Cardiac fibroblast (primary cell): Measurements from ENCODE around the gene ATP6V0B.

ENCODE experiments used
- DNase-seq, 2 donors: peaks; one replicate each; pipeline versions ENCODE4 v3.0.0 to v3.0.0-alpha.2; 2010; ENCODE audit warnings: low read depth in 2 of 2
- H3K4me3 ChIP-seq, 2 donors: replicated peaks in 1 of 2; 1 replicate in 1 of 2; 2 replicates in 1 of 2; pipeline ENCODE4 v1.5.1; 2011; ENCODE audit warnings: low read depth in 2 of 2, low read length in 2 of 2, mild to moderate bottlenecking in 2 of 2, moderate library complexity in 1 of 2
- TF ChIP-seq, protein P1 (sequence below): IDR thresholded peaks from one replicate; pipeline ENCODE4 v1.5.1; 2011; ENCODE audit warnings: low read depth, mild to moderate bottlenecking, low read length, inconsistent platforms

Gene ATP6V0B

DNA sequence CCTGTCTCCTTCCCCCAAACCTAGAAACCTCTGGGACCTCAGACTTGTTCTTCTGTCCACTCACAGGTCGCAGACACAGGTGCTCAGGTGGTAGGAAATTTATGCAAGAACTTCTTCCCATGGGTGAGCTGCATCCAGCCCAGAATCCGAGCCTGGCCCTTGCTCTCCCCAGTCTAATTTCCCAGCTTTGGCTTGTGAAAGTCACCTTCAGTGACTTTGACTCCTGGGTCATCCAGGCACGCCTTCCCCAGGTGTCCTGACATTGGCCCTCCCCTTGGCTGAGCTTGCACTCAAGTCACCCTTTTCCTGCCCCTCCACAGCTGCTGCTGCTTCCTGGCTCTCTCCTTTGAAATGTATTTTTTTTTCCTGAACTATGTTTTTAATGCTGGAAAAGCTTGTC, 21.4 kb upstream of the ATP6V0B start:
- no peak for DNase-seq
- H3K4me3 ChIP-seq = no peak overlapping the region
- TF ChIP-seq, protein P1, sequence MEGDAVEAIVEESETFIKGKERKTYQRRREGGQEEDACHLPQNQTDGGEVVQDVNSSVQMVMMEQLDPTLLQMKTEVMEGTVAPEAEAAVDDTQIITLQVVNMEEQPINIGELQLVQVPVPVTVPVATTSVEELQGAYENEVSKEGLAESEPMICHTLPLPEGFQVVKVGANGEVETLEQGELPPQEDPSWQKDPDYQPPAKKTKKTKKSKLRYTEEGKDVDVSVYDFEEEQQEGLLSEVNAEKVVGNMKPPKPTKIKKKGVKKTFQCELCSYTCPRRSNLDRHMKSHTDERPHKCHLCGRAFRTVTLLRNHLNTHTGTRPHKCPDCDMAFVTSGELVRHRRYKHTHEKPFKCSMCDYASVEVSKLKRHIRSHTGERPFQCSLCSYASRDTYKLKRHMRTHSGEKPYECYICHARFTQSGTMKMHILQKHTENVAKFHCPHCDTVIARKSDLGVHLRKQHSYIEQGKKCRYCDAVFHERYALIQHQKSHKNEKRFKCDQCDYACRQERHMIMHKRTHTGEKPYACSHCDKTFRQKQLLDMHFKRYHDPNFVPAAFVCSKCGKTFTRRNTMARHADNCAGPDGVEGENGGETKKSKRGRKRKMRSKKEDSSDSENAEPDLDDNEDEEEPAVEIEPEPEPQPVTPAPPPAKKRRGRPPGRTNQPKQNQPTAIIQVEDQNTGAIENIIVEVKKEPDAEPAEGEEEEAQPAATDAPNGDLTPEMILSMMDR = no peak

DNA sequence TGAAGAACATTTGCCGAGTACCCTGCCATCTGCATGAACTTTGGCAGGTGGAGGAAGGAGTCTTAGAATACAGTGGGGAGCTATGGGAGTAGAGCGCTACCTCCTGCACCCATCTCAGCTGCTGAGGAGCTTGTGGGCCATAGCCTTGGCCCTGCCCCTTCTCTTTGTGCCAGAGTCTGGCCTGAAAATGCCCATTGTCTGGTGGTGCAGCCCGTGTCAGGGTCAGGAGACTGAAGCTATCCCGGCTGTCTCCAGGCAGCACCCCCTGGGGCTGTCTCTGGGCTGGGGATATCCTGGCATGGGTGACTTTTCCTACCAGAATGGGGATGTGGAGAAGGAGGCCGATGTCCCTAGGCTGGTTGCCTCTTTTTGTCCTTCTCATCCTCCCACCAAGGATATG, 20.7 kb upstream of the ATP6V0B start:
- no peak for DNase-seq
- TF ChIP-seq, protein P1 = no peak
- no peak overlapping the region for H3K4me3 ChIP-seq

DNA sequence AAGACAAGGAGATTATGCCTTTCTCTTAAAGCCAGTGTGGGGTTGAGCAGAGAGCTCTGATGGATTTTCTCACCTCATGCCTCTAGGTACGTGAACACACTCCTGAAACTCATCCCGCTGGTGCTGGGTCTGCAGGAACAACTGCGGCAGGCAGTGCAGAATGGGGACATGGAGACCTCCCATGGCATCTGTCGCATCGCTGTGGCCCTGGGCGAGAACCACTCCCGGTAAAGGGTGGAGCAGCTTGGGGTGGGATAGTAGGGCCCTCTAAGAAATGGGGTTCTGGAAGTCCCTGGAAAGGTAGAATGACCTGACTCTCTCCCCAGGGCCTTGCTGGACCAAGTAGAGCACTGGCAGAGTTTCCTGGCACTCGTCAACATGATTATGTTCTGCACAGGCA, 18.5 kb upstream of the ATP6V0B start:
- no peak overlapping the region for H3K4me3 ChIP-seq
- TF ChIP-seq, protein P1 = no peak
- no peak for DNase-seq

DNA sequence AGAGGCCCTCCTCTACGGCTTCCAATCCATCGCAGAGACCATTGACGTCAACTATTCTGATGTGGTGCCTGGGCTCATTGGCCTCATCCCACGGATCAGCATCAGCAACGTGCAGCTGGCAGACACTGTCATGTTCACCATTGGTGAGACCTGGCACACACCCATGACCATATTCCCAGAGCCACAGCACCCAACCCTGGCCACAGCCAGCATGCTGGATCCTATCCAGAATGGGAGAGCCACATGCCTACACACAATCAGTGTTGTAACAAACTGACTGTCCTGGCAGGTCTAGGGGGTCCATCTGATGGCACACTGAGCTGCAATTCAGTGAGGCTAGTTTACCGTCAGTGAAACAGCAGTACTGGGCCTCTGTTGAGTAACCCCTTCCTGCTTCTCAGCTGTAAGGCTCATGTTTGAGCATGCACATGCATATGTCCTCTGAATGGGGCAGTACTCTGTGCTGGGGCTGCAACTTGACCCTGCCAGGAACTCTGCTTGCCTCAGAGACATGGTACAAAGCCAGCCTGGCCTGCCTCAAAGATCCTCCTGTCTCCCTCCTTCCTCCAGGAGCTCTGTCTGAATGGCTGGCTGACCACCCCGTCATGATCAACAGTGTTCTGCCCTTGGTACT, 17.2 kb upstream of the ATP6V0B start:
- H3K4me3 ChIP-seq = no peak overlapping the region
- TF ChIP-seq, protein P1 = no peak
- DNase-seq = no peak

DNA sequence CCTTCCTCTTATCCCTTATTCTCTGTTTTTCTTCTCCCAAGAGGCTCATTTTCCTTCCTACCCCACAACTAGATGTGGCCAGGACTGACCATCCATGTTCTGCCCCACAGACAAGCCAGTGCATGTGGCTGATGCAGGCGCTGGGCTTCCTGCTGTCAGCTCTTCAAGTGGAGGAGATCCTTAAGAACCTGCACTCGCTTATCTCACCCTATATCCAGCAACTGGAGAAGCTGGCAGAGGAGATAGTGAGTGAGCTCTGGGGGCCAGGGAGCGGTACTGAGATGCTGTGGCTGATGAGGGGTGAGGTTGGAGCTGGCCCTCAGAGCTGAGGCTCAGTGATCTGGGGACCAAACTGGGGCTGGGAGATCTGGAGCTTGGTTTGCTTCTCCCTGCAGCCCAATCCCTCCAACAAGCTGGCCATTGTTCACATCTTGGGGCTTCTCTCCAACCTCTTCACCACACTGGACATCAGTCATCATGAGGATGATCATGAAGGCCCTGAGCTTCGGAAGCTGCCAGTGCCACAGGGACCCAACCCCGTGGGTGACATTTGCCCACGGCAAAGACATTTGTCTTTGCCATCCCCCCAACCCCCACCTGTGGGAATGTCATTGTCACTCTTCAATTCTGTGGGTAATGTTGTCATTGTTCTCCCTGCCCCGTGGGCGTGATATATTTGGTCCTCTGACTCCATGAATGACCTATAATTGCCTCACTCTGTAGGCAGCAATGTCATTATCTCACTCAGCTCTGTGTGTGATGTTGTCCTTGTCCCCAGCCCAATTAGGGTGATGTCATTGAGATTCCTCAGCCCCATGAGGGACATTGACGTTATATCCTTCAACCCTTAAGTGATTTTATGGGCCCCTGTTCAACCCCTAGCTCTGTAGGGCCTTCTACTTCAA, 16.2 kb upstream of the ATP6V0B start:
- no peak overlapping the region for H3K4me3 ChIP-seq
- DNase-seq = no peak
- TF ChIP-seq, protein P1 = no peak

DNA sequence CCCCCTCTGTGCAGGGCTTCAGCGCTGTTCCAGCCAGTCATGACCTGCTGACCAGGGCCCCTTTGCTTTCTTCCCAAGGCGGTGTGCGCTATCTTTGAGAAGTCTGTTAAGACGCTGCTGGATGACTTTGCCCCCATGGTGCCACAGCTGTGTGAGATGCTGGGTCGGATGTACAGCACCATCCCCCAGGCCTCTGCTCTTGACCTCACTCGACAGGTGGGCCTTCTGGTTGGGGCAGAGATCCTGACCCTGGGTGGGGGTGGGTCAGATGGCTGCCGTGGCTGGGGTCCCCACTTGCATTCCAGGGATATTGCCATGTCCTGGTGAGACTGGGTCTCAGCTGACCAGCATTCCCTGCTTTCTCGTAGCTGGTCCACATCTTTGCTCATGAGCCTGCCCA, 14.0 kb upstream of the ATP6V0B start:
- TF ChIP-seq, protein P1 = no peak
- no peak for DNase-seq
- H3K4me3 ChIP-seq = no peak overlapping the region
